DMS153 treated with DMSO at 0.1 percent for 48 hours (cell line): ENCODE measurements around the gene LY6G5C.

Experiments used
- DNase-seq: peaks from one replicate; lab custom pipeline; 2025; ENCODE audit not compliant: unreplicated experiment; lab: John Stamatoyannopoulos, UW

The LY6G5C gene

GRCh38 chr6:31663126-31663960, 17.5 kb downstream of the LY6G5C start:
- DNase-seq = no peak

- DNase-seq = no peak
These were observed 18.6 kb downstream of the LY6G5C start for GRCh38 chr6:31662124-31662723.

GRCh38 chr6:31661262-31662123, 19.4 kb downstream of the LY6G5C start:
- no peak for DNase-seq

GRCh38 chr6:31660381-31661261, 20.2 kb downstream of the LY6G5C start, which contains the start of gene C6orf47:
TSS of gene C6orf47 (minus strand) at chr6:31660778. CDS start at chr6:31659947, 831 bp downstream.
- DNase-seq = peak; percentile 46

GRCh38 chr6:31659649-31660380, 21.1 kb downstream of the LY6G5C start:
- DNase-seq = no peak

GRCh38 chr6:31658983-31659648, 21.8 kb downstream of the LY6G5C start:
- no peak for DNase-seq

GRCh38 chr6:31658158-31658688, 22.6 kb downstream of the LY6G5C start:
- DNase-seq = no peak

GRCh38 chr6:31657406-31658157, 23.3 kb downstream of the LY6G5C start:
- no peak for DNase-seq

GRCh38 chr6:31655349-31656237, 25.3 kb downstream of the LY6G5C start, which contains the start of gene APOM:
TSS of gene APOM (plus strand) at chr6:31655894. CDS start at chr6:31655967, 73 bp downstream.
- DNase-seq = no peak

GRCh38 chr6:31654574-31655348, 26.1 kb downstream of the LY6G5C start:
- DNase-seq = no peak

- no peak for DNase-seq
These were observed 27.7 kb downstream of the LY6G5C start for GRCh38 chr6:31652925-31653724.

- DNase-seq = peak; percentile 16
These were observed 29.2 kb downstream of the LY6G5C start for GRCh38 chr6:31651602-31652191.

- no peak for DNase-seq
These were observed 35.5 kb downstream of the LY6G5C start for GRCh38 chr6:31645325-31645724.

GRCh38 chr6:31643818-31644454, 36.9 kb downstream of the LY6G5C start:
- no peak for DNase-seq
